Spinal cord (tissue), 10 donors: ENCODE measurements around the gene WWOX. TPM values are rescaled to one million over a fixed set of nuclear protein-coding genes. Genes with fewer than 3 reads are reported as not detected.

Experiments used
- DNase-seq, 6 donors: peaks; one replicate each; pipeline versions ENCODE4 v3.0.0 to v3.0.0-alpha.2; 2013 to 2015; ENCODE audit warnings: low spot score in 6 of 6, low read depth in 4 of 6
- H3K27ac ChIP-seq: one replicate; pipeline ENCODE4 v1.5.1; 2013; ENCODE audit warnings: low read depth, low read length, control low read depth
- H3K27me3 ChIP-seq: one replicate; pipeline ENCODE4 v1.6.1; 2013; ENCODE audit warnings: low read length; ENCODE audit not compliant: control insufficient read depth, insufficient read depth
- H3K36me3 ChIP-seq: one replicate; pipeline ENCODE4 v1.6.1; 2013; ENCODE audit warnings: low read length; ENCODE audit not compliant: control insufficient read depth, insufficient read depth
- H3K4me1 ChIP-seq: one replicate; pipeline ENCODE4 v1.6.1; 2013; ENCODE audit warnings: low read length; ENCODE audit not compliant: control insufficient read depth, insufficient read depth
- H3K4me3 ChIP-seq: one replicate; pipeline ENCODE4 v1.5.1; 2013; ENCODE audit warnings: low read depth, low read length, control low read depth
- H3K9me3 ChIP-seq: one replicate; pipeline ENCODE4 v1.6.1; 2013; ENCODE audit warnings: low read length; ENCODE audit not compliant: control insufficient read depth, insufficient read depth
- WGBS: methylation state at CpG from one replicate; pipeline ENCODE4 v1.1.5; 2013; ENCODE audit warnings: missing lambda C conversion rate; ENCODE audit not compliant: insufficient coverage; 5-methylcytosine and 5-hydroxymethylcytosine counted together
- polyA plus RNA-seq, 2 donors: library from polyadenylated mRNA; unstranded; fragments of 120-200 nt; gene quantifications; one replicate each; pipeline ENCODE4 v1.2.1, GENCODE V29; 2013; ENCODE audit not compliant: insufficient read length in 2 of 2
- total RNA-seq, 2 donors: library from RNA; depleted of rRNA in 1 of 2; stranded (reverse); fragments of 120-200 nt in 1 of 2; fragments of >200 nt in 1 of 2; gene quantifications; one replicate each; pipeline versions ENCODE4 v1.2.3 to v1.2.4, GENCODE V29; 2013 to 2014
- donor health status: healthy.

WWOX gene
- total and polyA plus RNA-seq, 4 donors, result 27.5 to 51.5 (median 32.5) TPM

- H3K4me1 ChIP-seq, result no peaks in the 10 kb centered on the region
- no peaks in the 10 kb centered on the region for H3K27me3 ChIP-seq
- peak in 2 of 6 donors; percentile 11 to 86 for DNase-seq
- H3K4me3 ChIP-seq, result peak overlapping the region; percentile 4
- H3K36me3 ChIP-seq, result no peaks in the 10 kb centered on the region
- 25% methylated on average over 17 of the region's 24 CpGs for WGBS
- H3K27ac ChIP-seq, result peak overlapping the region; percentile 6
- no peaks in the 10 kb centered on the region for H3K9me3 ChIP-seq
These were observed 363.1 kb downstream of the WWOX start for GRCh38 chr16:78462288-78463208.

- H3K4me1 ChIP-seq, result no peaks in the 10 kb centered on the region
- H3K36me3 ChIP-seq, result no peaks in the 10 kb centered on the region
- no peak overlapping the region for H3K4me3 ChIP-seq
- DNase-seq, result no peak
- no peak overlapping the region for H3K27ac ChIP-seq
- H3K27me3 ChIP-seq, result no peaks in the 10 kb centered on the region
- WGBS, result no CpG with 5 or more reads among the region's 1 CpG
- H3K9me3 ChIP-seq, result no peaks in the 10 kb centered on the region
These were observed 364.1 kb downstream of the WWOX start for GRCh38 chr16:78463591-78463990.

- H3K36me3 ChIP-seq, result no peaks in the 10 kb centered on the region
- H3K27ac ChIP-seq, result no peak overlapping the region
- no peaks in the 10 kb centered on the region for H3K9me3 ChIP-seq
- WGBS, result 100% methylated on average over 1 of the region's 3 CpGs
- no peaks in the 10 kb centered on the region for H3K4me1 ChIP-seq
- DNase-seq, result no peak
- no peaks in the 10 kb centered on the region for H3K27me3 ChIP-seq
- H3K4me3 ChIP-seq, result no peak overlapping the region
These were observed 365.4 kb downstream of the WWOX start for GRCh38 chr16:78464833-78465232.

GRCh38 chr16:78465730-78466129, 366.3 kb downstream of the WWOX start:
- Histone ChIP-seq H3K4me1 (no peaks in the 10 kb centered on the region), H3K27ac (no peak overlapping the region), H3K9me3 (peaks cover 2% of the 10 kb centered on the region), H3K4me3 (no peak overlapping the region), H3K36me3 (no peaks in the 10 kb centered on the region), H3K27me3 (no peaks in the 10 kb centered on the region)
- DNase-seq, result no peak
- WGBS, result 100% methylated on average over 4 of the region's 6 CpGs

- no peaks in the 10 kb centered on the region for H3K36me3 ChIP-seq
- H3K27me3 ChIP-seq, result no peaks in the 10 kb centered on the region
- H3K9me3 ChIP-seq, result peaks cover 2% of the 10 kb centered on the region
- no peak overlapping the region for H3K27ac ChIP-seq
- DNase-seq, result no peak
- H3K4me3 ChIP-seq, result no peak overlapping the region
- WGBS, result 73% methylated on average over 1 of the region's 4 CpGs
- no peaks in the 10 kb centered on the region for H3K4me1 ChIP-seq
These were observed 370.3 kb downstream of the WWOX start for GRCh38 chr16:78469787-78470186.

- no peaks in the 10 kb centered on the region for H3K36me3 ChIP-seq
- H3K9me3 ChIP-seq, result peaks cover 2% of the 10 kb centered on the region
- H3K4me3 ChIP-seq, result no peak overlapping the region
- no peaks in the 10 kb centered on the region for H3K27me3 ChIP-seq
- no peak overlapping the region for H3K27ac ChIP-seq
- no peaks in the 10 kb centered on the region for H3K4me1 ChIP-seq
- DNase-seq, result no peak
- WGBS, result 88% methylated on average over 10 of the region's 11 CpGs
These were observed 373.7 kb downstream of the WWOX start for GRCh38 chr16:78473031-78473699.

- 80% methylated on average over 1 of the region's 4 CpGs for WGBS
- Histone ChIP-seq H3K27me3 (no peaks in the 10 kb centered on the region), H3K4me3 (no peak overlapping the region), H3K27ac (no peak overlapping the region), H3K4me1 (no peaks in the 10 kb centered on the region), H3K36me3 (no peaks in the 10 kb centered on the region), H3K9me3 (peaks cover 2% of the 10 kb centered on the region)
- no peak for DNase-seq
These were observed 375.3 kb downstream of the WWOX start for GRCh38 chr16:78474762-78475161.

- Histone ChIP-seq H3K27me3 (no peaks in the 10 kb centered on the region), H3K36me3 (no peaks in the 10 kb centered on the region), H3K9me3 (no peaks in the 10 kb centered on the region), H3K4me1 (no peaks in the 10 kb centered on the region), H3K27ac (no peak overlapping the region), H3K4me3 (no peak overlapping the region)
- no CpG with 5 or more reads among the region's 7 CpGs for WGBS
- DNase-seq, result peak in 1 of 6 donors; percentile 63
These were observed 377.2 kb downstream of the WWOX start for GRCh38 chr16:78476615-78477014.

- no peak overlapping the region for H3K4me3 ChIP-seq
- no peaks in the 10 kb centered on the region for H3K27me3 ChIP-seq
- H3K27ac ChIP-seq, result no peak overlapping the region
- peak in 1 of 6 donors; percentile 84 for DNase-seq
- 38% methylated on average over 6 of the region's 7 CpGs for WGBS
- H3K9me3 ChIP-seq, result no peaks in the 10 kb centered on the region
- H3K36me3 ChIP-seq, result no peaks in the 10 kb centered on the region
- H3K4me1 ChIP-seq, result no peaks in the 10 kb centered on the region
These were observed 378.9 kb downstream of the WWOX start for GRCh38 chr16:78478267-78478861.
